GM12878 (cell line): Measurements from ENCODE around the gene RNF41. TPM values are rescaled to one million over a fixed set of nuclear protein-coding genes. Genes with fewer than 3 reads are reported as not detected.

Source experiments
- ATF3 ChIP-seq: IDR thresholded peaks from 2 replicates; pipeline ENCODE4 v1.6.1; 2011; ENCODE audit warnings: low read depth, mild to moderate bottlenecking, low read length, moderate library complexity, borderline replicate concordance; ENCODE audit errors: extremely low read depth
- CEBPB ChIP-seq, 2 experiments: fragments of 150-350 bp in 1 of 2; IDR thresholded peaks; 2 replicates each; pipeline ENCODE4 v1.6.1; 2012 to 2014; ENCODE audit warnings: low read depth in 2 of 2, low read length in 2 of 2, borderline replicate concordance in 1 of 2, inconsistent platforms in 1 of 2
- CHD1 ChIP-seq: IDR thresholded peaks from 2 replicates; pipeline ENCODE4 v1.6.1; 2012; ENCODE audit warnings: low read depth, low read length, improper control_type of control experiment
- CREM ChIP-seq: IDR thresholded peaks from 2 replicates; pipeline ENCODE4 v1.6.1; 2014; ENCODE audit warnings: antibody characterized with exemption, low read depth
- ELK1 ChIP-seq: IDR thresholded peaks from 2 replicates; pipeline ENCODE4 v1.6.1; 2012; ENCODE audit warnings: low read depth, low read length, improper control_type of control experiment
- GATAD2B ChIP-seq: fragments of 450-650 bp; conservative IDR thresholded peaks from 2 replicates; pipeline ENCODE4 v1.6.1; 2017; ENCODE audit warnings: low read depth, mild to moderate bottlenecking, moderate library complexity
- IKZF2 ChIP-seq, 2 experiments: fragments of 450-650 bp; IDR thresholded peaks; 2 replicates each; pipeline ENCODE4 v1.6.1; 2017; ENCODE audit warnings: mild to moderate bottlenecking in 2 of 2, moderate library complexity in 2 of 2
- IRF5 ChIP-seq: fragments of 450-650 bp; IDR thresholded peaks from 2 replicates; pipeline ENCODE4 v1.6.1; 2017; ENCODE audit warnings: borderline replicate concordance
- JUNB ChIP-seq: IDR thresholded peaks from 2 replicates; pipeline ENCODE4 v1.6.1; 2016; ENCODE audit warnings: antibody characterized with exemption, mild to moderate bottlenecking
- MYC ChIP-seq: IDR thresholded peaks from 2 replicates; pipeline ENCODE4 v1.6.1; 2011; ENCODE audit warnings: mild to moderate bottlenecking, low read length, moderate library complexity, inconsistent platforms; ENCODE audit not compliant: insufficient read depth, insufficient replicate concordance, insufficient read length, severe bottlenecking
- RCOR1 ChIP-seq: conservative IDR thresholded peaks from 2 replicates; pipeline ENCODE4 v1.6.1; 2012; ENCODE audit warnings: low read depth, low read length, improper control_type of control experiment
- RELA ChIP-seq: fragments of 450-650 bp; IDR thresholded peaks from 2 replicates; pipeline ENCODE4 v1.8.0; 2014; ENCODE audit warnings: borderline replicate concordance; ENCODE audit not compliant: partially characterized antibody
- SMARCA5 ChIP-seq: fragments of 450-650 bp; IDR thresholded peaks from 2 replicates; pipeline ENCODE4 v1.6.1; 2017; ENCODE audit warnings: mild to moderate bottlenecking
- SMC3 ChIP-seq: IDR thresholded peaks from 2 replicates; pipeline ENCODE4 v1.6.1; 2011; ENCODE audit warnings: low read length, improper control_type of control experiment, borderline replicate concordance
- STAT3 ChIP-seq: IDR thresholded peaks from 2 replicates; pipeline ENCODE4 v1.6.1; 2011; ENCODE audit warnings: low read depth, low read length, improper control_type of control experiment
- TCF12 ChIP-seq: IDR thresholded peaks from 2 replicates; pipeline ENCODE4 v1.6.1; 2011; ENCODE audit warnings: low read depth, mild to moderate bottlenecking, low read length
- TCF3 ChIP-seq: IDR thresholded peaks from 2 replicates; pipeline ENCODE4 v1.6.1; 2012; ENCODE audit warnings: low read depth, mild to moderate bottlenecking, low read length, borderline replicate concordance; ENCODE audit not compliant: insufficient read depth
- TCF7 ChIP-seq: IDR thresholded peaks from 2 replicates; pipeline ENCODE4 v1.6.1; 2014; ENCODE audit warnings: antibody characterized with exemption, borderline replicate concordance
- ZBED1 ChIP-seq: IDR thresholded peaks from 2 replicates; pipeline ENCODE4 v1.6.1; 2016; ENCODE audit warnings: borderline replicate concordance
- ZBTB33 ChIP-seq: fragments of 450-650 bp; IDR thresholded peaks from 2 replicates; pipeline ENCODE4 v1.6.1; 2017; ENCODE audit warnings: mild to moderate bottlenecking
- ZNF207 ChIP-seq: fragments of 450-650 bp; IDR thresholded peaks from 2 replicates; pipeline ENCODE4 v1.6.1; 2014; ENCODE audit warnings: antibody characterized with exemption, mild to moderate bottlenecking, borderline replicate concordance
- ZNF592 ChIP-seq: fragments of 450-650 bp; IDR thresholded peaks from 2 replicates; pipeline ENCODE4 v1.6.1; 2017; ENCODE audit warnings: mild to moderate bottlenecking, moderate library complexity
- polyA plus RNA-seq, 11 experiments: library from polyadenylated mRNA; depleted of rRNA in 4 of 11; unstranded in 6 of 11; stranded (reverse) in 5 of 11; fragments of >200 nt; fragmentation: Nextera tagmentation in 4 of 11; fragmentation: Illumina TruSeq in 1 of 11; extraction: Ambion mirVana in 4 of 11; extraction: Trizol in 1 of 11; gene quantifications; 1 replicate in 1 of 11; 2 replicates in 10 of 11; pipeline versions ENCODE4 v1.2.1 to v1.2.3, GENCODE V29; 2011 to 2016; ENCODE audit warnings: inconsistent platforms in 2 of 11, missing spikeins in 2 of 11, low read depth in 1 of 11
- total RNA-seq, 4 experiments: library from RNA; depleted of rRNA in 3 of 4; stranded (reverse); fragments of >200 nt in 3 of 4; fragmentation: Illumina TruSeq in 1 of 4; extraction: Trizol in 1 of 4; gene quantifications; 2 replicates each; pipeline versions ENCODE4 v1.2.1 to v1.2.3, GENCODE V29; 2013 to 2021

RNF41 gene
- total and polyA plus RNA-seq, 10 of the 15 experiments (the other 5 are each of a cell fraction or from before 2014, with no cell fraction given) = 11.1 to 47.8 (median 30.6) TPM

- TF ChIP-seq ZNF592 = peak; percentile 69
- TF ChIP-seq CEBPB (IDR thresholded peaks at IDR 0.05; ENCODE audit: borderline replicate concordance in 1 of 2, low read depth in 2 of 2, low read length in 2 of 2) = no peak
- TF ChIP-seq TCF12 = 0 out of 2 replicates have a peak, but pooled peaks have one; percentile 1
- TF ChIP-seq CREM = peak; percentile 57; the same call in 1 of the 2 replicates
- peak; percentile 42; the same call in 1 of the 2 replicates for TF ChIP-seq ZBTB33
- peak; percentile 82; the same call in 1 of the 2 replicates for TF ChIP-seq SMARCA5
- TF ChIP-seq ELK1 = peak; percentile 69; the same call in 1 of the 2 replicates
- TF ChIP-seq SMC3 = peak; percentile 53
- TF ChIP-seq IRF5 = no peak
- no peak for TF ChIP-seq TCF3
- TF ChIP-seq ATF3 = peak; percentile 49; the same call in 1 of the 2 replicates
- no peak for TF ChIP-seq RCOR1
- TF ChIP-seq IKZF2 (IDR thresholded peaks at IDR 0.05) = peak; percentile 89 to 92
- no peak for TF ChIP-seq MYC
- TF ChIP-seq CHD1 = no peak; the same call in 1 of the 2 replicates
- no peak for TF ChIP-seq JUNB
- TF ChIP-seq ZNF207 = 0 out of 2 replicates have a peak, but pooled peaks have one; percentile 66
- peak; percentile 65; the same call in 1 of the 2 replicates for TF ChIP-seq GATAD2B
- no peak for TF ChIP-seq TCF7
- peak; percentile 82 for TF ChIP-seq RELA
- TF ChIP-seq ZBED1 = no peak
- TF ChIP-seq STAT3 = no peak
Observed at GRCh38 chr12:56224102-56224701, 2.5 kb upstream of the RNF41 start, which contains the start of gene NABP2 (continued).
